Brain pericyte (primary cell): Measurements from ENCODE around the gene STXBP6.
"Not testable (repeated sequence)": the region's sequence is repeated elsewhere in the genome, so short reads cannot be mapped to it uniquely, and the experiment has no call there.

Source experiments
- DNase-seq: peaks from one replicate; pipeline ENCODE4 v3.0.0-alpha.2; 2012; ENCODE audit warnings: low read depth, low spot score

The STXBP6 gene

DNA sequence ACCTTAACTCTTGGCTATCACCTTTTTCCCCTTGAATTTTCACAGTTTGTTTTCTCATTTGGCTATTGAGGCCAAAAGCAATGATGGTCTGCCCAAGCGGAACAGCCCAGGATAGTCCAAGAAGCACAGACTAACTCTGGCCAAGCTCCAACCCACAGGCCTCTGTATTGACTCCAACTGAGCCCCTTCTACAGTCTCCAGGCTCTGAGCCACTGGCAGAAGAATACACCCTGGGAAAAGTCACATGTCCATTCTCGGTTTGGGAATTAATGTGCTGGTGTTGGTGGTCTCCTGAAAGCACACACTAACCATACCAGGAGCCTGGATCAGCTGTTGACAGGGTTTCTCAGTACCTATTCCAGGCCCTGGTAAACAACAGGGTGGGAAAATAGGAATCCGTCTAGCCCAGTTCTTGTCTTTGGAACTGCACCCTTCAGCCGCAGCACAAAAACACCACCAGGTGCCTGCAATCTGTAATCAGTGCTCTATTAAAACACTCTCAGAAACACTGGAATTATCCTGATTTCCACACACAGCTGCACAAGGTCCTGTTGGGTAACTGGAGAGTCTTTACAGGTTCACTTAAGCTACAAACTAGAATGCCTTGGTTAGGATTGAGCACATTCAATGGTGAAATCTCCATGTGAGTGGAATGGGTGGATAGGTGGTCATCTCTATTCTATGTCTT is 63.6 kb downstream of the STXBP6 start:
- no peak for DNase-seq

DNA sequence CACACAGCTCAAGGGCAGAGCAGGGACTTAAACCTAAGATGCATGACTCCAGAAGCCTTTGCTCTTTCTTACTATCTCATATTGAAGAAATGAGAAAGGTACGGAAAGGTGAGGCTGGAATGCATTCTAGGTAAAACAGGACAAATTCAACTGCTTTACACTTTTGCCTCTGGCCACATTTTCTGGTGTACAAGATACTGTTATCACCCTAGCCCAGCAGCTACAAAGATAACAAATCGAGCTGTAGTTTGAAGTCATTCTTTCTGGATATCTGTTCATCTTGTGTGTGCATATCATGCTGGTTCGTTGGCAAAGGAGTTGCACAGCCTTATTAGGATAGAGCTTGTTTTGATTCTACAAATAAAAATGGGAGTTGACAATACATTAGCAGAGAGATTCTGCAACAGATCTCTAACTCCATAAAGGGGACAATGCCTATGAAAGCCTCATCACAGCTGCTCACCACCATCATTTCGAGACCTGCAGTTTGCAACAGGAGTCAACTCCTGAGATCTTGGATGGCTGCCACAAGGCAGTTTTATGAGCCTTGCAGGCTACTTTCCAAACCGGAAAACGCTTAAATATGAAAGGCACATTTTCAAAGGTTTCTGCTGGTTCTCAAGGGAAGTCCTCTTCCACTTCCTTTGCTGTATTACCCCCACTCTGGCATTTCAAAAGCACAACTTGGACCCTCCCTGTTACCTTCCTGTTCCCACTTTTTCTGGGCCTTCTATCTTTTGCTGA is 64.9 kb downstream of the STXBP6 start:
- DNase-seq, result no peak

- DNase-seq, result no peak
Observed at GRCh38 chr14:24982472-24983155, 67.3 kb downstream of the STXBP6 start.

GRCh38 chr14:24979725-24980239 is 70.2 kb downstream of the STXBP6 start:
- no peak for DNase-seq

GRCh38 chr14:24978862-24979724 is 70.9 kb downstream of the STXBP6 start:
- DNase-seq, result no peak

DNA sequence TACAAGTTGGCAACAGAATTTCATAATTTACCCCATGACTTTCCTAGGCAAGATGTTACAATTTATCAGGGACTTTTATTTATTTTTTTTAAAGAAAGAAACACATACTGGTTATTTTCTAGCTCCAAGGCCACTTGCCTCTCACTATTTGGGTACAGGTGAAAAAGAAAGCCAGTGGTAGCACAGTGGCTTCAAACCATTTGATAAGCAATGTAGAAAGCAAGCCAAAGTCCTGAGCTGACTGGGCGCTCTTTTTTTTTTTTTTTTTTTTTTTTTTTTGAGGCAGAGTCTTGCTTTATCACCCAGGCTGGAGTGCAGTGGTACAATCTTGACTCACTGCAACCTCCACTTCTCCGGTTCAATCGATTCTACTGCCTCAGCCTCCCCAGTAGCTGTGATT is 73.3 kb downstream of the STXBP6 start:
- DNase-seq, result no peak

GRCh38 chr14:24975393-24975792 is 74.6 kb downstream of the STXBP6 start:
- DNase-seq, result no peak

DNA sequence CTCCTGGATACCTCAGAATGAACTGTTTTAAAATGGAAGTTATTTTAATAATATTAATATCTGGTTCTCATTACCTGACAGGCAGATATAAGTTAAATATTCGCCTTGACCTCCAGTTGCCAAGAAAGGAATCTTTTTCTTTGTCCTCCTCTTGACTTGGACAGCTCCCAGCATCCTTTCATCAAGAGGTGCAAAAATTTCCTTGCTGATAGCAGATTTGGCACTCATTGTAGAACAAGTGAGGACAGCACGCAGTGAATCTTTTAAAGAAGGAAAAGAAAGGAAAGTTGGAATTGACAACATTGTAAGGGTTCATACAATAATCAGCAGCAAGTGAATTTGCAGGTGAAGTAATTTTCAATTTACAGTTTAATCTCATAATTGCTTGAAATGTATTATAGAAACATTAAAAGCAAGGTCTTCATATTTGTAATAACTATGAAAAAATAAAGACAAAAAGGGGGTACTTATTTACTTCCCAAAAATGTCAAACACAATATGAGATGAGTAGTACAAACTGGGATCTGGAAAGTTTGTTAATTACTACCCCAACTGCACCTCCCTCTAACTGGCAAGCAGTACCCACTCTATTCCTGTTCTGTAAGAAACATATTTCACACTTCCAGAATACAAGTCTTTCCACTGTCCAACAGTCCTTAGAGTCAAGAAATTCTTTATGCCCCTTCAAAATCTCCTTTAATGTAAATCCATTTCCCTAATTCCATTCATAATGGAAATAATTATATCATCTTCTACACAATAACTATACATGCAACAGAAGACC is 75.2 kb downstream of the STXBP6 start:
- no peak for DNase-seq

GRCh38 chr14:24972844-24973243 is 77.1 kb downstream of the STXBP6 start:
- no peak for DNase-seq

GRCh38 chr14:24971255-24971654 is 78.7 kb downstream of the STXBP6 start:
- no peak for DNase-seq

- DNase-seq, result no peak
Observed at GRCh38 chr14:24966579-24966964, 83.4 kb downstream of the STXBP6 start.

DNA sequence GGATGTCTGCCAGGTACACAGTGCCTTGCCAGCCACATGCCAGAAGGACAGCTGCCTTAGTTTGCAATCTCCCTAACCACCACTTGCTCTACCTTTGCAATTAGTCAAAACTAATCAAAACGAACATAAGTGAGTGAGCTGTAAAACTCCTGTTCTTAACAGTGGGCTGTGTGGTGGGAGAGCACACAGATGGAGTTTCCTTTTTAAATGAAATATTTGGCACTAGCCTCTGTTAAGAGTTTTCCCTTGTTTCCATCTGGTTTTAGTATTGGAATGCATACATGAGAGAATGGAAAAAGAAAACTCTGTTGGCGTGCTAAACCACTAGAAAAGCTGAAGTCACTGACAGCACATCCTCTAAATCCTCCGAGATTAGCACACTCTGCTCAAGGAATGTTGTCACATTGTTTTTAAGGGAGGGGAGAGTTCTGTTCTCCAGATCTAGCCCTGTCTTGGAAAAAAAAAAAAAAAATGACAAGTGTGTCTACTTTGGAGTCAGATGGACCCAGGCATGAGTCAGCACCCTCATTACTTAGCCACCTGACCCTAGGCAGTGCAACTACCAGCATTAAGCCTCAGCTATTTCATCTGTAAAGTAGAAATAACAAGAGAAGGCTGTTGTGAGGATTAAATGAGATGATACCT is 83.9 kb downstream of the STXBP6 start:
- no peak for DNase-seq

DNA sequence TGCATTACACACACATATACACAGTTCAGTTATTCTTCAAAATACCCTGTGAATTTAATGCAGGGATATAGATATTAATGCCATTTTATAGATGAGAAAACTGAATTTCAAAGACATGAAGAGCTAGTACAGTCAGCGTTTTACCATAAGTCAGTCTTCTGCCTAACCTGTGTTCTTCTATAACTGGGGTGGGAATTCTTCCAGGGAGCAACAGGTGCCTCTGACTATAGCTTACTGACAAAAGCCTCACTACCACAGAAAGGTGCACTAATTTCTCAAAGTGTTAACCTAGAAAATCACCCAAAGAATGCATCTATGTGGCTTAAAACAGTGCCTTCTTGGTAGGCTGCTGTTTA is 84.4 kb downstream of the STXBP6 start:
- no peak for DNase-seq

GRCh38 chr14:24964591-24964990 is 85.4 kb downstream of the STXBP6 start:
- DNase-seq, result no peak

GRCh38 chr14:24964048-24964447 is 85.9 kb downstream of the STXBP6 start:
- DNase-seq, result no peak

- DNase-seq, result not testable (repeated sequence)
Observed at GRCh38 chr14:24962118-24962517, 87.8 kb downstream of the STXBP6 start.

GRCh38 chr14:24960816-24961215 is 89.1 kb downstream of the STXBP6 start:
- no peak for DNase-seq

GRCh38 chr14:24959791-24960331 is 90.1 kb downstream of the STXBP6 start:
- DNase-seq, result no peak

DNA sequence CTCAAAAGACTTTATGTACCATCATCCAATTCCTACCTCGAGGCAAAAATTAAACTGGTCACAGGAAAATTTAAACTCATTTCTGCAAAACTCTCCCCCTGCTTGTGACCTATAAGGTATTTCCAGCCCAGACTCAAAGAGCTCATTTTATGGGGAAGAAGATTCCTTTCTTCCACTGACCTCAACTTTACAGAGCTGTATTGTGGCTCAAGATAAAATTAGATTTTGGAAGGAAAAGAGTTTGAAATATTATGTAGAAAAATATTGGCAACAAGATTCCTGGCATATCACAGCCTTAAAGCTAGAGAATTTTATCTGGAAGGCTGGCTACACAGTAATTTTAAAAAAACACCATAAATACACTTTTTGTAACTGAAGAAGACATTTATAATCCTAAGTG is 91.7 kb downstream of the STXBP6 start:
- DNase-seq, result no peak

GRCh38 chr14:24957814-24958213 is 92.1 kb downstream of the STXBP6 start:
- no peak for DNase-seq
